ENCODE results near the gene EPAS1. TPM values are rescaled to one million over a fixed set of nuclear protein-coding genes. Genes with fewer than 3 reads are reported as not detected.

EPAS1 gene
- total and polyA plus RNA-seq, 2 of the 13 experiments (the other 11 are each of a cell fraction or from before 2014, with no cell fraction given): 47.1 to 182 TPM

- TF ChIP-seq ZBTB10 (CRISPR knock-in tag; IDR thresholded peaks at IDR 0.05; ENCODE audit: borderline replicate concordance) (no peak), NCOA2 (CRISPR knock-in tag; IDR thresholded peaks at IDR 0.05) (no peak), ZZZ3 (CRISPR knock-in tag; IDR thresholded peaks at IDR 0.05; ENCODE audit: borderline replicate concordance) (no peak), MXD1 (CRISPR knock-in tag; IDR thresholded peaks at IDR 0.05) (peak; percentile 44; the same call in 1 of the 2 replicates), ZNF770 (CRISPR knock-in tag; IDR thresholded peaks at IDR 0.05) (no peak), ZBTB44 (CRISPR knock-in tag; IDR thresholded peaks at IDR 0.05) (no peak), GLI4 (CRISPR knock-in tag; IDR thresholded peaks at IDR 0.05; ENCODE audit: borderline replicate concordance) (no peak), ZFP36L1 (CRISPR knock-in tag; IDR thresholded peaks at IDR 0.05) (no peak), WIZ (CRISPR knock-in tag; IDR thresholded peaks at IDR 0.05) (no peak), ZNF296 (CRISPR knock-in tag; conservative IDR thresholded peaks at IDR 0.05) (no peak), ZNF709 (CRISPR knock-in tag; IDR thresholded peaks at IDR 0.05) (no peak), ATF6 (CRISPR knock-in tag; conservative IDR thresholded peaks at IDR 0.05) (no peak), ZMYM2 (CRISPR knock-in tag; IDR thresholded peaks at IDR 0.05) (no peak), ARID2 (CRISPR knock-in tag; IDR thresholded peaks at IDR 0.05; ENCODE audit: borderline replicate concordance) (no peak), HNF1B (CRISPR knock-in tag; IDR thresholded peaks at IDR 0.05) (peak; percentile 26; the same call in 1 of the 2 replicates)
Observed at GRCh38 chr2:46277431-46278190, 19.6 kb upstream of the EPAS1 start (continued).
